ENCODE results near the gene RBM34.

RBM34 gene

DNA sequence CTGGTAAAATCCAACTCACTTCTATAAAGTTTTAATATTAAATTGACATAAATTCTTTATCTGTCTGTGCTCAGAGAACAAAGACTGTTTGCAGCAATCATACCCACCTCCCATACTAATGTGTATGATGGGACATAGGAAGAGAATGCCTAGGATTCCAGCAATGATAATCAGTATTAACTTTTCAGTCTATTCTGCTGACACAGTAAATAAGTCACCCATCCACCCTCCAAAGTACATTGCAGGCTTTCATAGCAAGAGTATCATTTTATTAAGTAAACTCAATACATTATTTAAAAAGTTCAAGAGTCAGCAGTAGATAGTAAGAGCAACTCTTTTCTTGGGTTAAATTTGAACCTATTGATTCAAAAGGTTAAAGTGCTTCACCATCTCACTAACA is 8.8 kb downstream of the RBM34 start:
- no peak for DNase-seq (ENCODE audit: low read depth in 2 of 2)

DNA sequence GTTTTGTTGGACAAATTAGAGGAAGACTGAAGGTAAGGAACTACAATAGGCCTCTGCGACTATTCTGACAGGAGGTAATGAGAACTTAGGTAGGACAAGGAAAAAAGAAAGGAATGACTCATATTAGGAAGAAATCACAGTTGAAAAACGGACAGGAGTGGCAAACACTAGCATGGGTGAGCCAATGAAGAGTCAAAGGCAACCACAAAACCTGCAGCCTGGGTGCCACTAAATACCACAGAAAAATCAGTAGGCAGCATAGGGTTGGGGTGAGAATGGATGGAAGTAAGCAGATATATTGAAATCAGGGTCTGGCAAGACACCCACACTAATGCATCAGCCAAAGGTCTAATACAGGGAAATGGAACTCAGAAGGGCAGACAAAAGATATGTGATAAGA is 10.0 kb downstream of the RBM34 start:
- DNase-seq (ENCODE audit: low read depth in 2 of 2): no peak

DNA sequence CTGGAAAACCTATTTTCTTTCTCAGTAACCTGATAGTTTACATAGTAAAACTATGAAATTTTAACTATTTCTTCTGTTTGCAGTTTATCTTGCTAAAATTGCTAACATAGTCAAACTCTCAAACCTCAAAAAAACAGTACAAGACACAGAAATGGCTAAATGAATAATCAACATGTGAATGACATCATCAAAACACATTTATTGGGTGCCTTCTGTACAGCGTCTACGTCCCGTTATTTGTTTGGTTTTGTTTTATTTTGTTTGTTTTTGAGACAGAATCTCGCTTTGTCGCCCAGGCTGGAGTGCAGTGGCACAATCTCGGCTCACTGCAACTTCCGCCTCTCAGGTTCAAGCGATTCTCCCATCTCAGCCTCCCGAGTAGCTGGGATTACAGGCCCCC is 11.2 kb downstream of the RBM34 start:
- no peak for DNase-seq (ENCODE audit: low read depth in 2 of 2)

DNA sequence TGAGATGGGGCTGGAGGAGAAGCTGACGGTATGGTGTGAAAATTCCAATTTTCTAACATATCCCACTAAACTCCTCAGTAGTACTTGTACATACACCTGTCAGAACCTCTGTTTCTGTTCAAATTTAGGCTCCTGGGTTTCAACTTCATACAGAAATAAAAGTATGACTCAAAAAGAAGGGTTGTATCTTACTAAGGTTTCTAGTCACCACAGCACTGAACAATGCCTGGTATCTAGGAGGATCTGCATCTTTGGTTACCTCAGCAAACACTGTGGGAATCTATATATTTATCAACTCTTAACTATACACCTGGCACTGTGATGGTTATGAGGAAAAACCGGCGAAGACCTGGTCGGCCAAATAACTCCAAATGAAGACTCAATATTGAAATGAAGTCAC is 13.8 kb downstream of the RBM34 start:
- DNase-seq (ENCODE audit: low read depth in 2 of 2): no peak

DNA sequence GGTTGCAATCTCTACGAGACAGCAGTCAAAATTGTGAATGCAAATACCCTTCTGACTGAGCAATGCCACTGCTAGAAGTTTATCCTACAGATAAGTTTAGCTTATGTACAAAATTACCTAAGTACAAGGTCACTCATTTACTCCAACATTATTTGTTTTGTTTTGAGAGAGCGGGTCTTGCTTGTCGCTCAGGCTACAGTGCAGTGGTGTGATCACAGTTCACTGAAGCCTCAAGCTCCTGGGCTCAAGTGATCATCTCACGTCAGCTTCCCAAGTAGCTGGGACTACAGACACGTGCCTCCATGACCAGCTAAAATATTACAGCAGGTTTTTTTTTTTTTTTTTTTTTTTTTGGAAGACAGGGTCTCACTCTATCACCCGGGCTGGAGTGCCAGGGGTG is 15.4 kb downstream of the RBM34 start:
- DNase-seq (ENCODE audit: low read depth in 2 of 2): no peak

DNA sequence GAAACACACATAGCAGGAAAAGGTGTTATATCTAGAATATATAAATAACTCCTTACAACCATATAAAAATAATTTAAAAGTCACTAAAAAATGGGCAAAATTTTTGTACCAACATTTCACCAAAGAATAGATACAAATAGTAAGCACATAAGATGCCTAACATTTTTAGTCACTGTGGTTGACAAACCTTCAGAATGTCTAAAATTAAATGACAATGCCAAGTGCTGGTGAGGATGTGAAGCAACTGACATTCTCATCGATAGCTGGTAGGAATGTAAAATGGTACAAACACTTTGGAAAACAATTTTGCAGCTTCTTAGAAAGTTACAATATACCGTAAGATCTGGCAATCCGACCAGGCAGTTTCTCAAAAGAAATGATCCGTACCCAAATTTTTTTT is 18.1 kb downstream of the RBM34 start:
- no peak for DNase-seq (ENCODE audit: low read depth in 2 of 2)

DNA sequence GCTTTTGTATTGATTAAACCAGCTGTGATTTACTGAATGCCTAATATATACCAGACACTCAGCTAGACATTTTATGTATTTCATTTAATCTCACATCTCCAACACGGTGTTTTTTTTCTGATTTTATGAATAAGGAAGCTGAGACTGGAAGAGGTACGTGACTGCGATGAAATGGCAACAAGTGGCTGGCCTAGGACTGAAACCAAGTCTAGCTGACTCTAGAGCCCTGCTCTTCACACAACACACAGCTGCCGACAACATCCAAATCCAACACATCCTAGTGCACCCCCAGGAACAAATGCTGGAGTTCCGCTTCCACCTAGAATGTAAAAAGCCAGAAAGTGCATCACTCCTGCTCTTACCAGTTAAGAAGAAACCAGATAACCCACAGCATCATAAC is 21.7 kb downstream of the RBM34 start:
- DNase-seq (ENCODE audit: low read depth in 2 of 2): no peak

DNA sequence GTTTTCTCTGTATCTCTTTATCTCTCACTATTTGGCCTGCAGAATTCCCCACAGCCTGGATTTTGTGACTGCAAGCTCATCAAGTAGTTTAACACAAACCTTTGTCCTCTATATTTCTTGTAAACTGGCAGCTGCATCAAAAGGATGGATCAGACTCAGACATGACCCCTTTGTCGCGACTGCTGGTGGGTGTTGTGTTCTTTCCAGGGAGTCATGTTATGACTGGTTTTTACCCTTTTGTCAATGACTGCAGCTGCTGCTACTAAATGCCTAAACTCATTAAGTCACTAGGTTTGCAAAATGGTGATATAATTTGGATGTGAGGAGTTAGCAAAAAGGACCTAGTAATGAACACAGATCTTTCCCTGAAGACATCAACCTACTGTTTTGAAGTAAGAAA is 22.2 kb downstream of the RBM34 start:
- DNase-seq (ENCODE audit: low read depth in 2 of 2): no peak

DNA sequence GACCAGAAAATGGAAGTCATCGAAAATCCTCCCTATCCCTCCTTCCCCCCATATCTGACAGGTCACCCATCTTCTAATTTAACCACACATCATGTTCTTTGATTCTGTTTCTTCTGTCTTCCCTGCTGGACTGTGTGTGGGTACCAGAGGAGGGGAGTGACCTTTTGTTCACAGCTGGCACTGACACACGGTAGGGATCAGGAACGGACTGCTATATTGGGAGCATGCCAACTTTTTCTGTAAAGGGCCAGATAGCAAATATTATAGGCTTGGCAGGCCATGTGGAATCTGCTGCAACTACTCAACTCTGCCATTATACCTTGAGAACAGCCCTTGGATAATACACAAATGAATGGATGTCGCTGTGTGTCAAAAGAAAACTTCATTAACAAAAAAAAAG is 24.9 kb downstream of the RBM34 start:
- no peak for DNase-seq (ENCODE audit: low read depth in 2 of 2)

DNA sequence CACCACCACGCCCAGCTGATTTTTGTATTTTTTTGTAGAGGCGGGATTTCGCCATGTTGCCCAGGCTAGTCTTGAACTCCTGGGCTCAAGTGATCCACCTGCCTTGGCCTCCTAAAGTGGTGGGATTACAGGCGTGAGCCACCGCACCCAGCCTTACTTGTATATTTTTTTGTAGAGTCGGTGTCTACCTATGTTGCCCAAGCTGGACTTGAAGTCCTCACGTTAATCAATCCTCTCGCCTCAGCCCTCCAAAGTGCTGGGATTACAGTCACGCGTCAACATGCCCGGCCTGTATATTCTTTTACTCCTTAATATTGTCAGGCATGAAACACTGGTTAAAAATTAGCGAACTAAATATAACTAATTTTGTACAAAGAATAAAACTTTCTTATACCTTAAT is 26.9 kb downstream of the RBM34 start:
- DNase-seq (ENCODE audit: low read depth in 2 of 2): no peak

DNA sequence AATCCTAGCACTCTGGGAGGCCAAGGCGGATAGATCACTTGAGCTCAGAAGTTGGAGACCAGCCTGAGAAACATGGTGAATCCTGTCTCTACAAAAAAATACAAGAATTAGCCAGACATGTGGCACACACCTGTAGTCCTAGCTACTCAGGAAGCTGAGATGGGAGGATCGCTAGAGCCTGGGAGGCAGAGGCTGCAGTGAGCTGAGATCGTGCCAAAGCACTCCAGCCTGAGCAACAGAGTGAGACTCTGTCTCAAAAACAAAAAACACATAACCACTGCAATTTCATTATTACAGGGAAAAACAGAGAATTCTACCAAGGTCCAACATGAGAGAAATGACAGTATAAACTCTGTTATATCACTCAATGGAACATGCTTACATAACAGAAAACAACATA is 28.0 kb downstream of the RBM34 start:
- DNase-seq (ENCODE audit: low read depth in 2 of 2): no peak

DNA sequence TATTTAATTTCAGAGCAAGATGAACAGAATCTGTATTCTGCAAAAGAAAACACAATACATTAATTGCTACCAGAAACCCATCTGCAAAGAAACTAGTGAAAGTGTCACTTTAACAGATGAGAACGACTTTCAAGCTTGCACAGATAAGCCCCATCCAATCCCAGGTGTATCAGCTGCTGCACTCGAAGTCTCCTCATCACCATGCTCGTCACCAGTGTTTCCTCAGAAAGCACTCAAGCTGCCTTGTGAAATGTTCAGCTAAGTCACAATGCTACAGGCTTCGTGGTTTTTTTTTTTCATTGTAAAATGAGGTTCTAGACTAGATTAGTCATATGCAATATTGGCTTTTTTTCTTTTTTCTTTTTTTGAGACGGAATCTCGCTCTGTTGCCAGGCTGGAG is 29.1 kb downstream of the RBM34 start:
- no peak for DNase-seq (ENCODE audit: low read depth in 2 of 2)

DNA sequence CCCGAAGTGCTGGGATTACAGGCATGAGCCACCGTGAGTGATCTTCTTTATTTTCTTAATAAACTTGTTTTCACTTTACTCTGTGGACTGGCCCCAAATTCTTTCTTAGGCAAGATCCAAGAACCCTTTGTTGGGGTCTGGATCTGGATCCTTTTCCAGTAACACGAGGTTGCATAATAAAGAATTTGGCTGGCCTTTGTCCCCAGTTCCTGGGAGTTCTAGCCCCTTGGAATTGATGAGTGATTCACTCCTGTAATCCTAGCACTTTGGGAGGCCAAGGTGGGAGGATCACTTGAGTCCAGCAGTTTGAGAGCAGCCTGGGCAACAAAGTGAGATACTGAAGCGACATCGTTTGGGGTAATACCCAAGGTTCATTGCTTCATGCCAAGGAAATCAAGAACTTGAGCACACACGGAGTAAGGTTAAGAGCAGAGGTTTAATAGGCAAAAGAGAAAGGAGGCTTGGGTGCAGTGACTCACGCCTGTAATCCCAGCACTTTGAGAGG is 30.2 kb downstream of the RBM34 start:
- DNase-seq (ENCODE audit: low read depth in 2 of 2): no peak

DNA sequence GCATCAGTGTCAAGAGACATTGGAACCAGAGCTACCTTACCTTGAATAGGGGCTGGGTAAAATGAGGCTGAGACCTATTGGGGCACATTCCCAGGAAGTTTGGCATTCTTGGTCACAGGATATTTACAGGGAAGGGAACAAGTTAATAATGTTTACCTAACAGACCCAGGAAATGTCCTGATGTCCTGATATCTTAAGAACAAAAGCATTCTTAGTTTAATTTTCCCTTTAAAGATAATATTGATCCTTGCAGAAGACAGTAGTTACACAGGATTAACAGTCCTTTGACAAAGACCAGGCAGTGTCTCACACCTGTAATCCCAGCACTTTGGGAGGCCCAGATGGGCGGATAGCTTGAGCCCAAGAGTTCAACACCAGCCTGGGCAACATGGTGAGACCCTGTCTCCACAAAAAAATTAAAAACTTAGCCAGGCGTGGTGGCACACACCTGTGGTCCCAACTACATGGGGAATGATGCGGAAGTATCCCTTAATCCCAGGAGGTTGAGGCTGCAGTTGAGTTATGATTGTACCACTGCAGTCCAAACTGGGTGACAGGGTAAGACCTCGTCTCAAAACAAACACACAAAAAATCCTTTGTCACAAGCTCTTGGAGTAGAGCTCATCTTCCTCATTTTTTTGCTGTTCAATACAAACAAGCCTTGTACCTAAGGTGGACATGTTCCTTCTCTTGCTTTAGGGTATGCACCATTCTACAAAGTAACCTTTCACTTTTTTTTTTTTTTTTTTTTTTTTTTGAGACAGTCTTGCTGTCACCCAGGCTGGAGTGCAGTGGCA is 31.1 kb downstream of the RBM34 start:
- no peak for DNase-seq (ENCODE audit: low read depth in 2 of 2)

DNA sequence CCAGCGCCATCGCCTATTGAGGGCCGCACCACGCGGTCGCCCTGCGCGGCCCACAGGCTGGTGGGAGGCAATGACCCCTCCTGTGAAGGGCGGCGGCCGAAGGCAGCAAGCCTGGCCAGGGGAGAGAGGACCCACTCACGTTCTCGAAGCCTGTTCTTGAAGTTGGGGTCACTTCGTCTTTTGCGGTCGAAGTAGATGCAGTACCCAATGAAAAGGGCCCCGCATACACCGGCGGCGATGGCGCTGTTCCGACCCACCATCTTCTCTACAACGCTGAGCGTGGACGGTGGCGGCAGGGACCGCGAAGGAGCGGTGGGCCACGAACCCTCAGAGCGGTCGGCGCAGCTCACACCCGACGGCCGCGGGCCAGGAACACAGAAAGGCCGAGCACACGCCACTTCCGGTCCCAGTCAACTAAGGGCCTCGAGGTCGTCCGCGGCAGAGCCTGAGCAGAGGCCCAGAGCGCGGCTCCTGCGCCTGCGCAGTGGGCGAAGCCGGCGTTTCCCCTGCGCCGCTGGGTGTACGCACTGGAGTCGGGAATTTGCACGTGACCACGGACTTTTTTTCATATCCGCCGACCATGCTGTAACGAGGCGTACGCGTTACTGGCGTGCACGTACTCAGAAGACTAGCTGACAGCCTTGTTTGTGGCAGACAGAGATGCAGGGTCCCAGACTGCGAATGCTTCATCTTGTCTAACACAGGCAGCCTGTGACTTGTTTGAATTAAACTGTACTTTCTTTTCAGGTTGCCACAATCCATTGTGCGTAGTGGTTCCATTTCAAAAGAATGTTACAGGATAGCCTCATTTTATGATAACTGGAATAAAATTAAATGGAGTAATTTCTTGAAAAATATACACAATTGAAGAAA is 32.4 kb downstream of the RBM34 start, which contains the start of gene TOMM20:
TSS of gene TOMM20 (minus strand) at position 382 of the 873 bp plus-strand sequence. CDS start at position 260, 122 bp downstream.
- DNase-seq (ENCODE audit: low read depth in 2 of 2): peak; percentile 80 to 83

DNA sequence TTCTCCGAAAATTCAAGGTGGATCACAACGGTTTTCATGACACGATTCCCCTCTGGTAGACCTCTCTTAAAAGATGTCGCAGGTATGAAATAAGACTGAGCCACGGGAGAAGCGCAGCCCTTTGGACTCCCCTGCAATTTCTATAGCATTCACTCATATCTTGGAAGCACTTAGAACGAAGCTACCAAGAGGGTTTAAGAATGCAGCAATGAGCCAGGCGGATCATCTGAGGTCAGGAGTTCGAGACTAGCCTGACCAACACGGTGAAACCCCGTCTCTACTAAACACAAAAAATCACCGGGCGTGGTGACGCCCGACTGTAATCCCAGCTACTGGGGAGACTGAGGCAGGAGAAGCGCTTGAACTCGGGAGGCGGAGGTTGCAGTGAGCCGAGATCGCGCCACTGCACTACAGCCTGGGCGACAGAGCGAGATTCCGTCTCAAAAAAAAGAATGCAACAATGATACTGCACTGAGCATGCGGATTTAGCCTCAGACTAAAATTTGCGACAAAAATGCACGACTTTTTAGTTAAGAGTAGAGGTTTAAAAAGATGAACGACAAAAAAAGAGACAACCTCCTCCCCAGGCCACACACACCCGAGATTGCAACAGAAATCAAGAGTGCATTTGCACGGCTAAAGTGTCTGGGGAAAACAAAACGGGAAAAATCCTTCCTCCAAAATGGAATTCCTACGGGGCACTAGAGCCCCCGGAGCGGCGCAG is 33.2 kb downstream of the RBM34 start:
- no peak for DNase-seq (ENCODE audit: low read depth in 2 of 2)

DNA sequence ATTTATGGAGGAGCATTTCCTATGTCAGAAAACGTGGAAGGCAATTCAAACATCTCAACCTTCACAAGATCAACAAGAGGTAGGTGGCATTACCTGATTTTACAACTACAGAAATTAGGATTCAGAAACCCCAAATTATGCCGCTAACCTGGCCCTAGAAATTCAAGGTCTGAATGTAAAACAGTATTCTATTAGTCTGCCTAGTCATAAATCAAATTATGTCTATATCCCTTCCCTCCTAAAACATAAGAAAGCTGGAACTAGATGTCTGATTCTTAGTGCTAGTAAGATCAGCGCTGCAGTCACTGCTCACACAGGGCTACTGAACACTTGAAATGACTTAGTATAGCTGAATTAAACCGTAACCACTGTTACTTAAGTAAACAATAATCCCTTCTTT is 33.8 kb downstream of the RBM34 start:
- DNase-seq (ENCODE audit: low read depth in 2 of 2): no peak

DNA sequence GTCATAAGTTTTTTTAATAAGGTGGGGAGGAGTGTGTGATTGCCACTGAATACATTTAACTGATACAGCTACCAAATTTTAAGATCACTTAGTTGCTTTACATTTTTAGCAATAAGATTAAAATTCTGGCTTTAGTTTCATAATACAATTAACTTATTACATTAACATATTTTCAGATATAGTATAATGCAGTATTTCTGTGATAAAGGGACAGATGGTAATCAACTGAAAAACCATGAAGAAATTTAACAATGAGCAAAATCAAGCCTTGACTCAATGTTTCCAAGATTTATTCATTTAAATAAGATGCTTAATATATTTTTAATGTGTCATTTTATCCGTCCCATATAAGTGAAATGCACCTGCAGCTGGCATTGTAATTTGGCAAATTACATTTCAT is 36.4 kb downstream of the RBM34 start:
- DNase-seq (ENCODE audit: low read depth in 2 of 2): no peak

DNA sequence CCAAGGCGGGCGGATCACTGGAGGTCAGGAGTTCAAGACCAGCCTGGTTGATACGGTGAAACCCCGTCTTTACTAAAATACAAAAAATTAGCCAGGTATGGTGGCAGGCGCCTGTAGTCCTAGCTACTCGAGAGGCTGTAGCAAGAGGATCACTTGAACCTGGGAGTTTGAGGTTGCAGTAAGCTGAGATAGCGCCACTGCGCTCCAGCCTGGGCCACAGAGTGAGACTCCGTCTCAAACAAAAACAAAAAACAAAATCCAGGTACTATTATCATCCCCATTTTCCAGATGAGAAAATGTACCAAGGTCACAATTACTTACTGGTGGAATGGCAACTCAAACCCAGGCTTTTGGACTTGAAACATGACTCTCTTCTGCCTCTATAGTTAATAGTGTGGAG is 36.9 kb downstream of the RBM34 start:
- no peak for DNase-seq (ENCODE audit: low read depth in 2 of 2)

DNA sequence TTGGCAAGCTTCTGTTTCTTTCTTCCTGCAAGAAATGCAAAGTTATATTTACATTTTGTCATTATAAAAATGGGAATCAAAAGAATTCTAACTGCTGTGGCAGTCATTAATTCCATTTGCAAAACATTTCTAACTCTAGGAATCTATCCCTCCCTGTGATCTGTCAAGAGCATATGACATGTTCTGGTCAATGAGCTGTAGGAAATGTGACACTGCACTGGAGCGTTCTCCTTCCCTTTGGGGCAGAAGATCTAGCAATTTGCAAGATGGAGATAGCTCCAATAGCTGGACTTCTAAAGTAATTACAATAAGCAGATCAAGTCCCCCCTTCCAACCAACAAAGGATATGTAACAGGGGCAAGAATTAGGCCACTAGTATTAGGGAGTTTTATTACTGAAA is 38.7 kb downstream of the RBM34 start:
- DNase-seq (ENCODE audit: low read depth in 2 of 2): no peak

DNA sequence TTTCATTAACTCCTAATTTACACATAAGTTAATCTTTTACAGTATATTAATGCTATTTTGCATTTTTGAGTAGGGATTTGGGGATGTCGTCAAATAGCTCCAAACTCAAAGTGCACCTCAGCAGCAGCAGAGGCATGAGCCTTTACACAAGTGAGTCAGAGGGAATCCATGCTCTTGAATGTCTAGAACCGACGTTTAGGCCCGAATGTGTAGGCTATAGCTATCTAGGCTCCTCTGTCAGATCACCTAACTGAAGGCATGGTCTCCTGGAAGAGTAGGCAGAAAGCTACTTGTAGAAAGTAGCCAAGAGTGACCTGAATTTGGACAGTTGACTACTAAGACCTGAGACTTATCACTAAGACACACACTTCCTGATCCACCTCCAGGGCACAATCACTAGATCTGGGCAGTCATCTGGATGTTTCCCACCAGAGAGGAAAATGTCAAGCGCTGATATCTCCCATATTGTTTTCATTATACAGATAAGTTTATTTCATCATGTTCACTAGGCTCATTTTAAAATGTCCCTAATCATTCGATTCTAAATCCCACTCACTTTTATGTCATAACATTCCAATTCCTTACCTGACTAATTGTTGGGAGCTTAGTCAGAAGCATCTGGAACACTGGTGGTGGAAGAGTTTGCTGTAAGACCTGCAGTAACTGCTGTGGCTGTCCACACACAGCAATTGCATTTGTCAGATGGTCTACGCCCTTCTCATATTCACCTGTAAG is 47.7 kb downstream of the RBM34 start:
- no peak for DNase-seq (ENCODE audit: low read depth in 2 of 2)

Data from stimulated activated CD4-positive, alpha-beta T cell treated with anti-CD3 and anti-CD28 coated beads, Interleukin-1b, Interleukin-23, amount 100 ng/mL, for 1 hour (primary cell).